Measurements from ENCODE around the gene EDC3.
"Not testable (repeated sequence)": the region's sequence is repeated elsewhere in the genome, so short reads cannot be mapped to it uniquely, and the experiment has no call there.

EDC3 gene

GRCh38 chr15:74631408-74631807 is 64.4 kb downstream of the EDC3 start:
- Histone ChIP-seq H3K4me1 (ENCODE audit: control insufficient read depth in 1 of 2, insufficient read depth in 1 of 2, low read depth in 1 of 2, low read length in 1 of 2) (peaks cover 13 to 14% of the 10 kb centered on the region in 2 experiments), H3K9me3 (no peaks in the 10 kb centered on the region), H3K36me3 (peaks cover 99% of the 10 kb centered on the region), H3K4me3 (ENCODE audit: low read depth in 1 of 2, low read length in 1 of 2) (no peak overlapping the region), H3K27me3 (no peaks in the 10 kb centered on the region), H3K27ac (peak overlapping the region; percentile 22)
- TF ChIP-seq CTCF (IDR thresholded peaks at IDR 0.05), result no peak

- H3K4me1 ChIP-seq (ENCODE audit: control insufficient read depth in 1 of 2, insufficient read depth in 1 of 2, low read depth in 1 of 2, low read length in 1 of 2), result peaks cover 9 to 11% of the 10 kb centered on the region in 2 experiments
- no peak for TF ChIP-seq CTCF (IDR thresholded peaks at IDR 0.05)
Measured at GRCh38 chr15:74631087-74631385, 64.8 kb downstream of the EDC3 start.

GRCh38 chr15:74630284-74631086 is 65.3 kb downstream of the EDC3 start:
- Histone ChIP-seq H3K36me3 (peaks cover 99% of the 10 kb centered on the region), H3K4me1 (ENCODE audit: control insufficient read depth in 1 of 2, insufficient read depth in 1 of 2, low read depth in 1 of 2, low read length in 1 of 2) (peaks cover 4 to 5% of the 10 kb centered on the region in 2 experiments), H3K9me3 (no peaks in the 10 kb centered on the region), H3K27me3 (no peaks in the 10 kb centered on the region), H3K4me3 (ENCODE audit: low read depth in 1 of 2, low read length in 1 of 2) (no peak overlapping the region), H3K27ac (peak overlapping the region; percentile 22)
- no peak for TF ChIP-seq CTCF (IDR thresholded peaks at IDR 0.05)

More at GRCh38 chr15:74631087-74631385, 64.8 kb downstream of the EDC3 start:
- Histone ChIP-seq H3K36me3 (peaks cover 99% of the 10 kb centered on the region), H3K27me3 (no peaks in the 10 kb centered on the region), H3K27ac (peak overlapping the region; percentile 22), H3K4me3 (ENCODE audit: low read depth in 1 of 2, low read length in 1 of 2) (no peak overlapping the region), H3K9me3 (no peaks in the 10 kb centered on the region)

GRCh38 chr15:74629696-74630095 is 66.1 kb downstream of the EDC3 start:
- not testable (repeated sequence) for H3K4me1 ChIP-seq (ENCODE audit: control insufficient read depth in 1 of 2, insufficient read depth in 1 of 2, low read depth in 1 of 2, low read length in 1 of 2); H3K4me3 ChIP-seq (ENCODE audit: low read depth in 1 of 2, low read length in 1 of 2); H3K27me3 ChIP-seq; H3K27ac ChIP-seq; H3K9me3 ChIP-seq
- H3K36me3 ChIP-seq, result peaks cover 99% of the 10 kb centered on the region

GRCh38 chr15:74628949-74629348 is 66.9 kb downstream of the EDC3 start:
- TF ChIP-seq CTCF (IDR thresholded peaks at IDR 0.05), result no peak
- peaks cover 100% of the 10 kb centered on the region for H3K36me3 ChIP-seq
- H3K9me3 ChIP-seq, result no peaks in the 10 kb centered on the region
- no peak overlapping the region for H3K27ac ChIP-seq
- H3K4me1 ChIP-seq (ENCODE audit: control insufficient read depth in 1 of 2, insufficient read depth in 1 of 2, low read depth in 1 of 2, low read length in 1 of 2), result no peaks in the 10 kb centered on the region
- H3K4me3 ChIP-seq (ENCODE audit: low read depth in 1 of 2, low read length in 1 of 2), result no peak overlapping the region
- H3K27me3 ChIP-seq, result no peaks in the 10 kb centered on the region

- no peaks in the 10 kb centered on the region for H3K27me3 ChIP-seq
- no peaks in the 10 kb centered on the region for H3K4me1 ChIP-seq (ENCODE audit: control insufficient read depth in 1 of 2, insufficient read depth in 1 of 2, low read depth in 1 of 2, low read length in 1 of 2)
- H3K36me3 ChIP-seq, result peaks cover 100% of the 10 kb centered on the region
- H3K4me3 ChIP-seq (ENCODE audit: low read depth in 1 of 2, low read length in 1 of 2), result no peak overlapping the region
- no peak for TF ChIP-seq CTCF (IDR thresholded peaks at IDR 0.05)
- H3K9me3 ChIP-seq, result no peaks in the 10 kb centered on the region
- no peak overlapping the region for H3K27ac ChIP-seq
Measured at GRCh38 chr15:74628199-74628598, 67.6 kb downstream of the EDC3 start.
